GM12801 (cell line): Measurements from ENCODE around the gene PMS2.

Experiments
- CTCF ChIP-seq: IDR thresholded peaks from one replicate; pipeline ENCODE4 v1.5.1; 2011; ENCODE audit warnings: control low read depth; ENCODE audit not compliant: insufficient read length; ENCODE audit errors: extremely low read depth

The PMS2 gene

GRCh38 chr7:6008668-6009611, at the start of gene PMS2, which contains the start of gene AIMP2:
PMS2 (minus strand) TSS chr7:6009049; CDS start chr7:6009019, 30 bp downstream.
AIMP2 (plus strand) TSS chr7:6009272; CDS start chr7:6009364, 92 bp downstream.
- TF ChIP-seq CTCF: no peak

- no peak for TF ChIP-seq CTCF
Measured at GRCh38 chr7:6057316-6058129, 48.7 kb upstream of the PMS2 start.

GRCh38 chr7:6056616-6057015, 47.8 kb upstream of the PMS2 start:
- TF ChIP-seq CTCF: no peak

GRCh38 chr7:6049780-6050179, 40.9 kb upstream of the PMS2 start:
- no peak for TF ChIP-seq CTCF

GRCh38 chr7:6035686-6036085, 26.8 kb upstream of the PMS2 start:
- no peak for TF ChIP-seq CTCF

- no peak for TF ChIP-seq CTCF
Measured at GRCh38 chr7:6035165-6035564, 26.3 kb upstream of the PMS2 start.

GRCh38 chr7:6032641-6033040, 23.8 kb upstream of the PMS2 start:
- no peak for TF ChIP-seq CTCF
